GM12891 (cell line): ENCODE results near the gene LYPD8.

Source experiments
- PAX5 ChIP-seq: IDR thresholded peaks from 2 replicates; pipeline ENCODE4 v1.6.1; 2011; ENCODE audit warnings: low read length, moderate library complexity, mild to moderate bottlenecking; ENCODE audit not compliant: insufficient read depth, severe bottlenecking
- POLR2A ChIP-seq: IDR thresholded peaks from 2 replicates; pipeline ENCODE4 v1.6.1; 2011; ENCODE audit warnings: low read depth, low read length, control low read depth
- POLR2AphosphoS5 ChIP-seq: IDR thresholded peaks from 2 replicates; pipeline ENCODE4 v1.6.1; 2011; ENCODE audit warnings: low read depth, low read length, control low read depth
- TAF1 ChIP-seq: IDR thresholded peaks from 2 replicates; pipeline ENCODE4 v1.6.1; 2011; ENCODE audit warnings: low read depth, low read length, control low read depth

DNA sequence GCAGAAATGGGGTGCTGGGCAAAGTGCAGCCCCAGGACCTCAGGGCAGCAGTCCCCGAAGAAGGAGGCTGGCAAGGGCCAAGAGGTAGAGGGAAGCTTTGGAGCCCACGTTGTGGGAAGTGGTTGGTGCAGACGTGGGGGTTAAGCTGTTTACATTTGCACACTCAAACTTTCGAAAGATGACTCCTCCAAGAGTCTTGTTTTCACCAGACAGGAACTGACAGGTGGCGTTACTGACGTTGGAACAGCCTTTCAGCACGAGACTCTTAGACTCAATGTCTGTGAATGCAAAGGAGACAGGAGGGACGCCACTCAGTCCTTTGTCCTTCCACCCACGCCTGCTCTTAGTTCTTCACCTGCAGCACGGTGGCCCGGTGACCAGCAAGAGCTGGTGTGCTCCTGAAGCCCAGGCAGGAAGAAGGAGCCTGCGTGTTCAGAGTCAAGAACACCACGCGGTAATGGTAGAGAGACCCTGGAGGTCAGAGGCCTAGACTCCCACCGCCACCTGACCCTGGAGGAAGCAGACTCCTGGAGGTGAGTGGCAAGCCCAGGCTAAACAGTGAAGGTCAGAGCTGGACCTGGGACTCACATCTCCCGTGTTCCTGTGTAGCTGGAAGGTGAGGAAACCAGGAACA lies 15.9 kb downstream of the LYPD8 start:
- TF ChIP-seq POLR2AphosphoS5 (no peak), PAX5 (no peak), POLR2A (no peak), TAF1 (no peak)
